ENCODE measurements around the gene KRTAP4-8. TPM values are rescaled to one million over a fixed set of nuclear protein-coding genes. Genes with fewer than 3 reads are reported as not detected.

KRTAP4-8 gene
- total RNA-seq, 2 experiments from 2014 or later: not detected

- DNase-seq (ENCODE audit: low spot score): no peak
- TF ChIP-seq EZH2phosphoT487 (IDR thresholded peaks at IDR 0.05; ENCODE audit: borderline replicate concordance, low read depth, low read length): no peak
- TF ChIP-seq CTCF (conservative IDR thresholded peaks at IDR 0.05; ENCODE audit: low read length): no peak
- H3K27ac ChIP-seq (ENCODE audit: low read depth, low read length, poor library complexity, severe bottlenecking): no peak overlapping the region
- intact Hi-C loops (cut with micrococcal nuclease; ENCODE audit: unreplicated experiment): no loop called here
- CTCF ChIA-PET (ENCODE audit: unreplicated experiment): no interaction called here
- POLR2A ChIA-PET: no interaction called here
- no peak overlapping the region for H3K4me3 ChIP-seq (ENCODE audit: low read depth, low read length, poor library complexity, severe bottlenecking)
- H2AFZ ChIP-seq (ENCODE audit: low read length): no peak overlapping the region
- H3K9me2 ChIP-seq (ENCODE audit: insufficient read depth, low read length): no peaks in the 10 kb centered on the region
- H3K36me3 ChIP-seq (ENCODE audit: insufficient read depth, low read length): no peaks in the 10 kb centered on the region
- H4K20me1 ChIP-seq (ENCODE audit: insufficient read depth, low read length): no peaks in the 10 kb centered on the region
- no TSS peak for BruUV-seq (replicated peaks)
- no peak overlapping the region for H3K4me2 ChIP-seq (ENCODE audit: low read length)
- no peaks in the 10 kb centered on the region for H3K4me1 ChIP-seq (ENCODE audit: insufficient read depth, low read length, poor library complexity, severe bottlenecking)
- H3K79me2 ChIP-seq (ENCODE audit: insufficient read depth, low read depth, low read length): no peaks in the 10 kb centered on the region
- no peaks in the 10 kb centered on the region for H3K9me3 ChIP-seq (ENCODE audit: low read length)
Measured at GRCh38 chr17:41054025-41054424, 43.9 kb downstream of the KRTAP4-8 start.

GRCh38 chr17:41052566-41052965, 45.4 kb downstream of the KRTAP4-8 start:
- intact Hi-C loops (cut with micrococcal nuclease; ENCODE audit: unreplicated experiment): no loop called here
- CTCF ChIA-PET (ENCODE audit: unreplicated experiment): no interaction called here
- TF ChIP-seq EZH2phosphoT487 (IDR thresholded peaks at IDR 0.05; ENCODE audit: borderline replicate concordance, low read depth, low read length): no peak
- no peaks in the 10 kb centered on the region for H3K79me2 ChIP-seq (ENCODE audit: insufficient read depth, low read depth, low read length)
- no peaks in the 10 kb centered on the region for H3K36me3 ChIP-seq (ENCODE audit: insufficient read depth, low read length)
- no peaks in the 10 kb centered on the region for H3K4me1 ChIP-seq (ENCODE audit: insufficient read depth, low read length, poor library complexity, severe bottlenecking)
- H3K9me2 ChIP-seq (ENCODE audit: insufficient read depth, low read length): no peaks in the 10 kb centered on the region
- no peak overlapping the region for H2AFZ ChIP-seq (ENCODE audit: low read length)
- H3K4me2 ChIP-seq (ENCODE audit: low read length): no peak overlapping the region
- POLR2A ChIA-PET: no interaction called here
- no peaks in the 10 kb centered on the region for H3K9me3 ChIP-seq (ENCODE audit: low read length)
- no peak overlapping the region for H3K27ac ChIP-seq (ENCODE audit: low read depth, low read length, poor library complexity, severe bottlenecking)
- no peak overlapping the region for H3K4me3 ChIP-seq (ENCODE audit: low read depth, low read length, poor library complexity, severe bottlenecking)
- H4K20me1 ChIP-seq (ENCODE audit: insufficient read depth, low read length): no peaks in the 10 kb centered on the region
- BruUV-seq (replicated peaks): no TSS peak
- no peak for DNase-seq (ENCODE audit: low spot score)

GRCh38 chr17:41049110-41049509, 48.8 kb downstream of the KRTAP4-8 start:
- CTCF ChIA-PET (ENCODE audit: unreplicated experiment): no interaction called here
- intact Hi-C loops (cut with micrococcal nuclease; ENCODE audit: unreplicated experiment): no loop called here
- no peaks in the 10 kb centered on the region for H3K9me3 ChIP-seq (ENCODE audit: low read length)
- H3K27ac ChIP-seq (ENCODE audit: low read depth, low read length, poor library complexity, severe bottlenecking): no peak overlapping the region
- no TSS peak for BruUV-seq (replicated peaks)
- TF ChIP-seq CTCF (conservative IDR thresholded peaks at IDR 0.05; ENCODE audit: low read length): no peak
- no peak for TF ChIP-seq EZH2phosphoT487 (IDR thresholded peaks at IDR 0.05; ENCODE audit: borderline replicate concordance, low read depth, low read length)
- no peak overlapping the region for H3K4me2 ChIP-seq (ENCODE audit: low read length)
- H3K79me2 ChIP-seq (ENCODE audit: insufficient read depth, low read depth, low read length): no peaks in the 10 kb centered on the region
- POLR2A ChIA-PET: no interaction called here
- no peaks in the 10 kb centered on the region for H3K9me2 ChIP-seq (ENCODE audit: insufficient read depth, low read length)
- no peak for DNase-seq (ENCODE audit: low spot score)
- H2AFZ ChIP-seq (ENCODE audit: low read length): no peak overlapping the region
- H3K4me3 ChIP-seq (ENCODE audit: low read depth, low read length, poor library complexity, severe bottlenecking): no peak overlapping the region
- H4K20me1 ChIP-seq (ENCODE audit: insufficient read depth, low read length): no peaks in the 10 kb centered on the region
- H3K4me1 ChIP-seq (ENCODE audit: insufficient read depth, low read length, poor library complexity, severe bottlenecking): no peaks in the 10 kb centered on the region
- no peaks in the 10 kb centered on the region for H3K36me3 ChIP-seq (ENCODE audit: insufficient read depth, low read length)

Measured in OCI-LY7 (cell line).